ENCODE results near the gene PDLIM1. TPM values are rescaled to one million over a fixed set of nuclear protein-coding genes. Genes with fewer than 3 reads are reported as not detected.

Gene PDLIM1
- total RNA-seq, 4 donors from 2014 or later, result 71.4 to 112 (median 77.7) TPM

DNA sequence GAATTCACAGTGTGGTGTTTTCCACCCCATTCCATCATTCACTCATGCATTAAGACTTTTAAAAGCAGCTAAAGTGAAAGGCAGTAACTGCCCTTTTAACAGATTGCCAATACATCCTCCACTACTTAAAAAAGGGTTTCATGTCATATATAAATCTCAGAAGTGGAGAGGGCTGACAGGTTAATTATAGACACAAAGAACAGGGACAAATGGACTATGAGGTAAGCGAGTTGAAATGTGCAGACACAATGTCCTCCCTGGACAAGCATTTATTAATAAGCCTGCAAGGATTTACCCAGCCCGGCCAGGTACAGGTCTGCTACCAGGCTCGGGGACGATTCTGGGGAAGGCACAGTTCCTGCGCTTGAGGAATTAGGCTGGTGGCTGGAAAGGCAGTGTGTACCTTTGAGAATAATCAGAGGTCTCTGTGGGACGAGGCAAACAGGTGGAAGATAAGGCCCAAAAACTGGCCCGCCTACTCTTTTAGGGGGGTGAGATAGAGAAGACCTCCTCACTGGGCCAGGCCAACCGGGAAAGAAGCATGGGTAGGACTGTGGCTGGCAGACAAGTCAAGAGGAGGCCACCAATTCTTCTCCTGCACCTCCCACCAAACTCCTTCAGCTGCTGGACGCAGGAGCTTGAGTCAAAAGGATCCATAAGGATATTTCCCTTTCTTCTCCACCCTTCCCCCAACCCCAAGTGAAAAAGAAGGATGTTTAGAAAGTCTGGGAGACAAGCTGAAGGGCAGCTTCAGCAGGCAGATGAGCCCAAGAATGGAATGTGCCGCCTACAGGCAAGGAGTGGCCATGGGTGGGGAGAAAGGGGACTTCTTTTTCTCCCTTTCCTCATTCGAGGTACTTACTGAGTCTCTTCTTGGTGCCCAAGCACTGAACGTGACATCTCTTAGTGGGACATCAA, 1.5 kb downstream of the PDLIM1 start:
- no peaks in the 10 kb centered on the region for H3K9me3 ChIP-seq
- DNase-seq (ENCODE audit: low spot score in 2 of 2), result no peak
- H3K36me3 ChIP-seq, result no peaks in the 10 kb centered on the region
- H3K27me3 ChIP-seq, result no peaks in the 10 kb centered on the region
- WGBS, result 27% methylated on average over 12 of the region's 12 CpGs
- peaks cover 52% of the 10 kb centered on the region for H3K4me1 ChIP-seq
- TF ChIP-seq POLR2AphosphoS5 (IDR thresholded peaks at IDR 0.05) (peak in 1 of 3 donors; percentile 16), POLR2A (IDR thresholded peaks at IDR 0.05) (no peak), EP300 (IDR thresholded peaks at IDR 0.05) (no peak)
- TF ChIP-seq, protein P1, sequence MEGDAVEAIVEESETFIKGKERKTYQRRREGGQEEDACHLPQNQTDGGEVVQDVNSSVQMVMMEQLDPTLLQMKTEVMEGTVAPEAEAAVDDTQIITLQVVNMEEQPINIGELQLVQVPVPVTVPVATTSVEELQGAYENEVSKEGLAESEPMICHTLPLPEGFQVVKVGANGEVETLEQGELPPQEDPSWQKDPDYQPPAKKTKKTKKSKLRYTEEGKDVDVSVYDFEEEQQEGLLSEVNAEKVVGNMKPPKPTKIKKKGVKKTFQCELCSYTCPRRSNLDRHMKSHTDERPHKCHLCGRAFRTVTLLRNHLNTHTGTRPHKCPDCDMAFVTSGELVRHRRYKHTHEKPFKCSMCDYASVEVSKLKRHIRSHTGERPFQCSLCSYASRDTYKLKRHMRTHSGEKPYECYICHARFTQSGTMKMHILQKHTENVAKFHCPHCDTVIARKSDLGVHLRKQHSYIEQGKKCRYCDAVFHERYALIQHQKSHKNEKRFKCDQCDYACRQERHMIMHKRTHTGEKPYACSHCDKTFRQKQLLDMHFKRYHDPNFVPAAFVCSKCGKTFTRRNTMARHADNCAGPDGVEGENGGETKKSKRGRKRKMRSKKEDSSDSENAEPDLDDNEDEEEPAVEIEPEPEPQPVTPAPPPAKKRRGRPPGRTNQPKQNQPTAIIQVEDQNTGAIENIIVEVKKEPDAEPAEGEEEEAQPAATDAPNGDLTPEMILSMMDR (IDR thresholded peaks at IDR 0.05), result no peak
- peak overlapping the region; percentile 91 for H3K27ac ChIP-seq
- H3K4me3 ChIP-seq, result peak overlapping the region; percentile 87

DNA sequence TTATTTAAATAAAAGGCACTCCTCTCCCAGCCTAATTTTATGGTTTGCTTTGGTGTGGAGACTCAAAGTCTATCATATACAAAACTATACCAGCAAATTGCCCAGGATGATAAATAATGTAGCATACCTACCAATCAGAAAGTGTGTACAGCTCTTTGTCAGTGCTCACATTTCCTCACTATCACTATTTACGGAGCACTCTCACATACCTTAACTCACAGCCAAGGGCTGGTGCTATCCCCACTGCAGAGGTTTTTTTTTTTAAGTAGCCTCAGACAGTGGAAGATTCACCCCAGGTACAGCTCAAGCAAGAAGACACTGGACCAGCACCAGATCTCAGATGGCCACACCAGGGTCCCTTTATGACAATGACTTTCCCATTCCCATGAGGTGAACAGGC, 2.5 kb downstream of the PDLIM1 start:
- no peak for TF ChIP-seq POLR2A (IDR thresholded peaks at IDR 0.05)
- Histone ChIP-seq H3K27me3 (no peaks in the 10 kb centered on the region), H3K36me3 (no peaks in the 10 kb centered on the region), H3K9me3 (no peaks in the 10 kb centered on the region), H3K4me1 (peaks cover 55% of the 10 kb centered on the region), H3K4me3 (peak overlapping the region; percentile 87), H3K27ac (no peak overlapping the region)
- 57% methylated on average over 1 of the region's 1 CpG for WGBS
- no peak for DNase-seq (ENCODE audit: low spot score in 2 of 2)

DNA sequence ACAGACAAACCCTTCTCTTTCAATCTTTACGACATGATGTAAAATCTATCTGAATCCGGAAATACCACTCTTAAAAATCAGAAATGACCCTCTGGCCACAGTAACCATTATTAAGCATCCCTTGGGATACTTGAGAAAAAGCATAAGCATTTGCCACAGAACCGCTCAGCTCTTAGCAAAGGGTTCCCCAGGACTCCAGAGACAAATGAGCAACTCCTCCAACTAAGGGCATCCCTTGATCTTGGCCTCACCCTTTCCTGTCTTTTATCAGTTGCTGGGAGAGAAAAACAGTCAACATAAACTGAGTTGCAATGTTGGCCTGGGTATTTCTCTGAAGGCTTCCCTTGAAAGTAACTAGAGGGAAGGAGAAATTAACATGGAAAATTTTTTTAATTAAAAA, 3.5 kb downstream of the PDLIM1 start:
- no peaks in the 10 kb centered on the region for H3K9me3 ChIP-seq
- 62% methylated on average over 3 of the region's 3 CpGs for whole genome bisulfite sequencing
- no peaks in the 10 kb centered on the region for H3K27me3 ChIP-seq
- peaks cover 55% of the 10 kb centered on the region for H3K4me1 ChIP-seq
- TF ChIP-seq, protein P1 (IDR thresholded peaks at IDR 0.05), result no peak
- no peak for TF ChIP-seq POLR2AphosphoS5 (IDR thresholded peaks at IDR 0.05)
- no peak for TF ChIP-seq POLR2A (IDR thresholded peaks at IDR 0.05)
- no peak for TF ChIP-seq EP300 (IDR thresholded peaks at IDR 0.05)
- no peaks in the 10 kb centered on the region for H3K36me3 ChIP-seq
- H3K4me3 ChIP-seq, result no peak overlapping the region
- H3K27ac ChIP-seq, result peak overlapping the region; percentile 5
- no peak for DNase-seq (ENCODE audit: low spot score in 2 of 2)

DNA sequence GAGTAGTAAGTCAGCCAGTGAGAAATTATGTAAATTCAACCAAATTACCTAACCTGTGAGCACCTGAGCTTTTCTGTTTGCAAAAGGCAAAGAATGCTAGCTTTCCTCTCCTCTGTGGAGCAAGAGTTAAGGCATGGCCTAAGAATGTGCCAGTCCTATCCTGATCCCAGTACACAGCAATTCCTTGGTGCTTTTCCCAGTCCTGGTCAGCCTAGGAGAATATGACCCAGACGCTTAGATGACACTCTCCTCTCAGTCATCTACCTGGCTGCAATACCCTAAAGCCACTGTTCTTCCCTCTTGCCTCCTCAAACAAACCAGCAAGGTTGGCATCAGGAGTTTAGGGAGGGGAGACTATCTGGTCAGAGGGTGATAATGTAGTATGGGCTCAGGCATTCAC, 4.1 kb downstream of the PDLIM1 start:
- DNase-seq (ENCODE audit: low spot score in 2 of 2), result no peak
- no peak overlapping the region for H3K4me3 ChIP-seq
- H3K36me3 ChIP-seq, result no peaks in the 10 kb centered on the region
- no peaks in the 10 kb centered on the region for H3K9me3 ChIP-seq
- WGBS, result 0% methylated on average over 1 of the region's 1 CpG
- TF ChIP-seq, protein P1 (IDR thresholded peaks at IDR 0.05), result no peak
- TF ChIP-seq POLR2AphosphoS5 (IDR thresholded peaks at IDR 0.05) (no peak), POLR2A (IDR thresholded peaks at IDR 0.05) (no peak), EP300 (IDR thresholded peaks at IDR 0.05) (no peak)
- H3K27me3 ChIP-seq, result no peaks in the 10 kb centered on the region
- peaks cover 55% of the 10 kb centered on the region for H3K4me1 ChIP-seq
- peak overlapping the region; percentile 5 for H3K27ac ChIP-seq

DNA sequence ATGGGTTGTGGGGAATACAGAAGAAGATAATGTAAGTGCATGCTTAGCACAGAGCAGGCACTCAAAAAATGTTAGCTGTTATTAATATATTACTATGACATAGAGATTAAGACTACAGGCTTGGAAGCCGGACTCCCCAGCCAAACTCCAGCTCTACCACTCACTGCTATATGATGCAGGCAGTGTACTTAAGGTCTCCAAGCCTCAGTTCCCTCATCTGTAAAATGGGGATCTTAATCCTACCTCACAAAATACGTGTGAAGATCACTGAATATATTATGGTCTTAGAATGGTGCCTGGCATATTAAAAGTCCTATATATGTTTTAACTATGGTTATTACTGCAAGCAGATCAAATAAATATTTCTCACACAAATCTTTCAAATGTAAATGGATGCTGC, 5.2 kb downstream of the PDLIM1 start:
- no peaks in the 10 kb centered on the region for H3K9me3 ChIP-seq
- TF ChIP-seq POLR2AphosphoS5 (IDR thresholded peaks at IDR 0.05), result no peak
- no peak for TF ChIP-seq EP300 (IDR thresholded peaks at IDR 0.05)
- TF ChIP-seq POLR2A (IDR thresholded peaks at IDR 0.05), result no peak
- TF ChIP-seq, protein P1 (IDR thresholded peaks at IDR 0.05), result no peak
- H3K4me1 ChIP-seq, result peaks cover 50% of the 10 kb centered on the region
- no peaks in the 10 kb centered on the region for H3K27me3 ChIP-seq
- no peak overlapping the region for H3K27ac ChIP-seq
- no peaks in the 10 kb centered on the region for H3K36me3 ChIP-seq
- DNase-seq (ENCODE audit: low spot score in 2 of 2), result no peak
- H3K4me3 ChIP-seq, result no peak overlapping the region
- 86% methylated on average over 2 of the region's 2 CpGs for WGBS
